Aorta (tissue), 5 donors: Measurements from ENCODE around the gene ACCSL. TPM values are rescaled to one million over a fixed set of nuclear protein-coding genes. Genes with fewer than 3 reads are reported as not detected.

ENCODE experiments used
- ATAC-seq: fragments of 200-7000 bp; cut with Tn5 transposase; one replicate; pipeline ENCODE4 v1.9.1; 2022; ENCODE audit warnings: moderate library complexity; ENCODE audit not compliant: low FRiP score
- DNase-seq, 2 donors: peaks; one replicate each; pipeline ENCODE4 v3.0.0-alpha.2; 2020
- H3K27ac ChIP-seq, 2 donors: one replicate each; pipeline ENCODE4 v1.5.1; 2013; ENCODE audit warnings: low read length in 2 of 2, mild to moderate bottlenecking in 2 of 2, moderate library complexity in 2 of 2, control low read depth in 1 of 2, inconsistent platforms in 1 of 2, low read depth in 1 of 2
- H3K27me3 ChIP-seq, 2 donors: one replicate each; pipeline ENCODE4 v1.6.1; 2013; ENCODE audit warnings: control low read depth in 1 of 2, low read length in 1 of 2, mild to moderate bottlenecking in 1 of 2, moderate library complexity in 1 of 2; ENCODE audit not compliant: insufficient read depth in 2 of 2, control insufficient read depth in 1 of 2
- H3K36me3 ChIP-seq, 2 donors: one replicate each; pipeline ENCODE4 v1.6.1; 2013; ENCODE audit warnings: control low read depth in 1 of 2, low read length in 1 of 2, mild to moderate bottlenecking in 1 of 2; ENCODE audit not compliant: insufficient read depth in 2 of 2, control insufficient read depth in 1 of 2
- H3K4me1 ChIP-seq, 2 donors: one replicate each; pipeline ENCODE4 v1.6.1; 2013; ENCODE audit warnings: low read length in 2 of 2, control low read depth in 1 of 2, mild to moderate bottlenecking in 1 of 2, moderate library complexity in 1 of 2; ENCODE audit not compliant: insufficient read depth in 2 of 2, control insufficient read depth in 1 of 2
- H3K4me3 ChIP-seq, 2 donors: one replicate each; pipeline ENCODE4 v1.5.1; 2013; ENCODE audit warnings: low read length in 2 of 2, control low read depth in 1 of 2, mild to moderate bottlenecking in 1 of 2
- H3K9me3 ChIP-seq: one replicate; pipeline ENCODE4 v1.6.1; 2013; ENCODE audit warnings: mild to moderate bottlenecking, low read length; ENCODE audit not compliant: control insufficient read depth
- WGBS, 2 donors: extraction: QIAGEN DNeasy Blood & Tissue Kit; methylation state at CpG; one replicate each; pipeline ENCODE4 v1.1.7; 2013; 5-methylcytosine and 5-hydroxymethylcytosine counted together
- intact Hi-C, 2 donors: fragments of 100-400 bp; cut with DNase I; formaldehyde crosslinking; loops; one replicate each; pipeline versions ENCODE4 v1.14.2 to v1.15.0; 2022
- polyA plus RNA-seq, 2 donors: library from polyadenylated mRNA; stranded (reverse); fragments of 200-250 nt; gene quantifications; one replicate each; pipeline ENCODE4 v1.2.3, GENCODE V29; 2013
- total RNA-seq, 2 donors: library from RNA; stranded (reverse); fragmentation: NEBNext Ultra II Directional; extraction: Animal tissue kit (Norgen Biotek cat#: 25700); gene quantifications; one replicate each; pipeline ENCODE4 v1.2.1, GENCODE V29; 2021
- donor health status: healthy with polysubstance abuse.
- donor health status: Bipolar disorder and iron deficiency.
- donor health status: DM: no; HTN: no; CAD: no.
- donor health status: DM: no; HTN: no; CAD: no.
- donor health status: DM: yes; HTN: yes; CAD: no.

Gene ACCSL
- total and polyA plus RNA-seq, 4 donors, result not detected

- no peaks in the 10 kb centered on the region for H3K9me3 ChIP-seq
- DNase-seq, result peak; percentile 71 to 87
Measured at GRCh38 chr11:44006917-44007361, 40.8 kb upstream of the ACCSL start.

GRCh38 chr11:44007481-44008087 lies 40.2 kb upstream of the ACCSL start:
- H3K27ac ChIP-seq, result peak overlapping the region; percentile 80 to 83
- H3K4me1 ChIP-seq, result peaks cover 0 to 2% of the 10 kb centered on the region in 2 donors
- intact Hi-C loops, result no loop called here
- DNase-seq (no peak), ATAC-seq (no peak)
- H3K36me3 ChIP-seq, result no peaks in the 10 kb centered on the region
- no peak overlapping the region for H3K4me3 ChIP-seq
- H3K27me3 ChIP-seq, result no peaks in the 10 kb centered on the region
- 92 to 95% methylated on average over 5 of the region's 5 CpGs for WGBS, 2 donors
- no peaks in the 10 kb centered on the region for H3K9me3 ChIP-seq

More at GRCh38 chr11:44006917-44007361, 40.8 kb upstream of the ACCSL start:
- Histone ChIP-seq H3K36me3 (no peaks in the 10 kb centered on the region), H3K27me3 (no peaks in the 10 kb centered on the region), H3K27ac (peak overlapping the region; percentile 80 to 83), H3K4me3 (no peak overlapping the region), H3K4me1 (peaks cover 0 to 2% of the 10 kb centered on the region in 2 donors)
- intact Hi-C loops, result no loop called here
- peak; percentile 84 for ATAC-seq
- WGBS, 2 donors, result 6 to 11% methylated on average over 11 of the region's 11 CpGs

GRCh38 chr11:44008088-44008501 lies 39.7 kb upstream of the ACCSL start:
- Histone ChIP-seq H3K4me3 (no peak overlapping the region), H3K36me3 (no peaks in the 10 kb centered on the region), H3K9me3 (no peaks in the 10 kb centered on the region), H3K27me3 (no peaks in the 10 kb centered on the region), H3K27ac (peak overlapping the region in 1 of 2 donors; percentile 83), H3K4me1 (peaks cover 0 to 2% of the 10 kb centered on the region in 2 donors)
- DNase-seq, result no peak
- no peak for ATAC-seq
- intact Hi-C loops, result no loop called here
- WGBS, 2 donors, result 88 to 90% methylated on average over 5 of the region's 5 CpGs

- Histone ChIP-seq H3K4me1 (peaks cover 0 to 2% of the 10 kb centered on the region in 2 donors), H3K9me3 (no peaks in the 10 kb centered on the region), H3K27me3 (no peaks in the 10 kb centered on the region), H3K36me3 (no peaks in the 10 kb centered on the region), H3K4me3 (no peak overlapping the region), H3K27ac (peak overlapping the region in 1 of 2 donors; percentile 83)
- ATAC-seq (no peak), DNase-seq (no peak)
- intact Hi-C loops, result no loop called here
- WGBS, 2 donors, result 94 to 97% methylated on average over 3 of the region's 3 CpGs
Measured at GRCh38 chr11:44008698-44009097, 39.1 kb upstream of the ACCSL start.

- 39 to 45% methylated on average over 4 of the region's 4 CpGs for WGBS, 2 donors
- no peak for ATAC-seq
- intact Hi-C loops, result no loop called here
Measured at GRCh38 chr11:44010789-44011251, 37.0 kb upstream of the ACCSL start.

GRCh38 chr11:44011797-44012196 lies 36.0 kb upstream of the ACCSL start:
- DNase-seq, result no peak
- H3K4me3 ChIP-seq, result no peak overlapping the region
- H3K4me1 ChIP-seq, result peaks cover 0 to 2% of the 10 kb centered on the region in 2 donors
- H3K9me3 ChIP-seq, result no peaks in the 10 kb centered on the region
- no peaks in the 10 kb centered on the region for H3K27me3 ChIP-seq
- ATAC-seq, result no peak
- H3K36me3 ChIP-seq, result no peaks in the 10 kb centered on the region
- peak overlapping the region; percentile 34 to 87 for H3K27ac ChIP-seq
- 57 to 59% methylated on average over 1 of the region's 1 CpG for WGBS, 2 donors
- intact Hi-C loops, result no loop called here

More at GRCh38 chr11:44010789-44011251, 37.0 kb upstream of the ACCSL start:
- H3K4me3 ChIP-seq, result no peak overlapping the region
- H3K4me1 ChIP-seq, result peaks cover 0 to 2% of the 10 kb centered on the region in 2 donors
- no peak for DNase-seq
- no peaks in the 10 kb centered on the region for H3K9me3 ChIP-seq
- peak overlapping the region; percentile 86 to 87 for H3K27ac ChIP-seq
- H3K36me3 ChIP-seq, result no peaks in the 10 kb centered on the region
- H3K27me3 ChIP-seq, result no peaks in the 10 kb centered on the region

- Histone ChIP-seq H3K4me3 (no peak overlapping the region), H3K4me1 (peaks cover 3 to 4% of the 10 kb centered on the region in 2 donors), H3K9me3 (no peaks in the 10 kb centered on the region), H3K36me3 (no peaks in the 10 kb centered on the region), H3K27me3 (no peaks in the 10 kb centered on the region), H3K27ac (peak overlapping the region; percentile 64 to 90)
- WGBS, 2 donors, result 62 to 75% methylated on average over 8 of the region's 8 CpGs
- ATAC-seq (no peak), DNase-seq (no peak)
- intact Hi-C loops, result loop anchor here in 1 of 2 donors (5.0 kb wide), 2 partner anchors 53 to 68 kb away; no protein-coding TSS in a partner anchor
Measured at GRCh38 chr11:44014968-44015623, 32.7 kb upstream of the ACCSL start.

GRCh38 chr11:44015624-44016007 lies 32.2 kb upstream of the ACCSL start:
- no peak overlapping the region for H3K4me3 ChIP-seq
- H3K4me1 ChIP-seq, result peaks cover 3 to 4% of the 10 kb centered on the region in 2 donors
- no peaks in the 10 kb centered on the region for H3K9me3 ChIP-seq
- DNase-seq, result no peak
- 96 to 97% methylated on average over 3 of the region's 3 CpGs for WGBS, 2 donors
- no peak for ATAC-seq
- no peaks in the 10 kb centered on the region for H3K36me3 ChIP-seq
- no peaks in the 10 kb centered on the region for H3K27me3 ChIP-seq
- intact Hi-C loops, result loop anchor here in 1 of 2 donors (2.0 to 5.0 kb wide), 3 partner anchors 15 to 68 kb away; no protein-coding TSS in a partner anchor
- peak overlapping the region; percentile 84 to 90 for H3K27ac ChIP-seq
